H1 (cell line): ENCODE results near the gene BTNL8. TPM values are rescaled to one million over a fixed set of nuclear protein-coding genes. Genes with fewer than 3 reads are reported as not detected.

Source experiments
- CTCF ChIA-PET: fragments of 300-600 bp; sonication (Branson Sonifier 250); formaldehyde crosslinking; loops from one replicate; lab custom pipeline; 2021; ENCODE audit not compliant: partially characterized antibody; lab: Charles Lee
- POLR2A ChIA-PET: fragments of 300-600 bp; sonication (Branson Sonifier 250); formaldehyde crosslinking; loops from one replicate; lab custom pipeline; 2021; ENCODE audit warnings: inconsistent platforms; ENCODE audit not compliant: partially characterized antibody; lab: Charles Lee
- DNase-seq, 2 experiments: peaks; one replicate each; pipeline versions ENCODE4 v3.0.0 to v3.0.0-alpha.2; 2010 to 2022; ENCODE audit warnings: low spot score in 2 of 2, low read depth in 1 of 2, mixed read lengths in 1 of 2
- FAIRE-seq: peaks from 2 replicates; lab custom pipeline; 2011; peaks lifted over from hg19 to GRCh38; lab: Jason Lieb, UNC
- H2AFZ ChIP-seq: 2 replicates; pipeline ENCODE4 v1.8.1; 2012; ENCODE audit warnings: low read length, inconsistent platforms
- H2AK5ac ChIP-seq: 2 replicates; pipeline ENCODE4 v1.6.1; 2013; ENCODE audit warnings: low read depth, low read length
- H2BK120ac ChIP-seq: replicated peaks from 2 replicates; pipeline ENCODE3; 2013; ENCODE audit warnings: low read depth, low read length, inconsistent platforms
- H2BK12ac ChIP-seq: 2 replicates; pipeline ENCODE4 v1.6.1; 2013; ENCODE audit warnings: low read depth, low read length
- H2BK15ac ChIP-seq: 2 replicates; pipeline ENCODE4 v1.6.1; 2013; ENCODE audit warnings: low read length
- H2BK20ac ChIP-seq: 2 replicates; pipeline ENCODE4 v1.6.1; 2013; ENCODE audit warnings: low read length
- H2BK5ac ChIP-seq: 2 replicates; pipeline ENCODE4 v1.6.1; 2013; ENCODE audit warnings: low read depth, low read length
- H3K14ac ChIP-seq: 2 replicates; pipeline ENCODE4 v1.6.1; 2013; ENCODE audit warnings: inconsistent platforms; ENCODE audit not compliant: insufficient read length
- H3K18ac ChIP-seq: 2 replicates; pipeline ENCODE4 v1.6.1; 2013; ENCODE audit warnings: low read length; ENCODE audit errors: extremely low read depth
- H3K23ac ChIP-seq: 2 replicates; pipeline ENCODE4 v1.6.1; 2013; ENCODE audit warnings: inconsistent platforms; ENCODE audit not compliant: insufficient read length
- H3K23me2 ChIP-seq: 2 replicates; pipeline ENCODE4 v1.6.1; 2013; ENCODE audit warnings: low read depth, low read length
- H3K27ac ChIP-seq: 2 replicates; pipeline ENCODE4 v1.6.1; 2011; ENCODE audit warnings: low read depth, low read length, inconsistent platforms
- H3K27me3 ChIP-seq, 4 experiments: replicated peaks in 1 of 4; 1 replicate in 1 of 4; 2 replicates in 3 of 4; pipeline versions ENCODE4 v1.6.1 to v1.8.1; 2011 to 2013; ENCODE audit warnings: low read length in 3 of 4, mild to moderate bottlenecking in 3 of 4, inconsistent platforms in 2 of 4, mixed read lengths in 2 of 4, moderate library complexity in 1 of 4; ENCODE audit not compliant: control insufficient read depth in 3 of 4, insufficient read depth in 3 of 4; ENCODE audit errors: extremely low read depth in 1 of 4
- H3K36me3 ChIP-seq, 4 experiments: 2 replicates each; pipeline versions ENCODE4 v1.6.1 to v1.8.1; 2011 to 2013; ENCODE audit warnings: mild to moderate bottlenecking in 4 of 4, low read length in 3 of 4, moderate library complexity in 2 of 4, control low read depth in 1 of 4, inconsistent platforms in 1 of 4; ENCODE audit not compliant: insufficient read depth in 4 of 4, control insufficient read depth in 2 of 4
- H3K4ac ChIP-seq: replicated peaks from 2 replicates; pipeline ENCODE3; 2013; ENCODE audit warnings: low read length, low read depth, mixed read lengths, inconsistent platforms; ENCODE audit not compliant: insufficient read length
- H3K4me1 ChIP-seq, 4 experiments: replicated peaks in 1 of 4; 1 replicate in 1 of 4; 2 replicates in 3 of 4; pipeline versions ENCODE4 v1.6.1 to v1.8.1; 2011 to 2013; ENCODE audit warnings: low read length in 3 of 4, inconsistent platforms in 2 of 4, mixed read lengths in 1 of 4; ENCODE audit not compliant: insufficient read depth in 4 of 4, control insufficient read depth in 3 of 4
- H3K4me2 ChIP-seq, 2 experiments: 2 replicates each; pipeline versions ENCODE4 v1.6.1 to v1.8.1; 2011 to 2013; ENCODE audit warnings: low read depth in 2 of 2, low read length in 2 of 2, control low read depth in 1 of 2, inconsistent platforms in 1 of 2, mild to moderate bottlenecking in 1 of 2; ENCODE audit not compliant: insufficient read depth in 1 of 2
- H3K4me3 ChIP-seq, 4 experiments: fragments of 200-600, 300-600 bp in 1 of 4; sonication (generic), shearing (Covaris generic), sonication (Bioruptor Twin) in 1 of 4; 2 replicates each; pipeline versions ENCODE4 v1.5.1 to v1.8.1; 2011 to 2016; ENCODE audit warnings: low read length in 4 of 4, low read depth in 3 of 4, control low read depth in 2 of 4, inconsistent platforms in 2 of 4, mild to moderate bottlenecking in 2 of 4, mixed read lengths in 1 of 4, moderate library complexity in 1 of 4; ENCODE audit not compliant: insufficient read depth in 2 of 4; ENCODE audit errors: extremely low read depth in 1 of 4
- H3K56ac ChIP-seq: replicated peaks from 2 replicates; pipeline ENCODE3; 2013; ENCODE audit warnings: low read depth, mild to moderate bottlenecking, mixed read lengths, low read length, inconsistent platforms; ENCODE audit not compliant: insufficient read length
- H3K79me1 ChIP-seq: 2 replicates; pipeline ENCODE4 v1.6.1; 2013; ENCODE audit warnings: low read depth, low read length, control low read depth
- H3K79me2 ChIP-seq, 2 experiments: 2 replicates each; pipeline versions ENCODE4 v1.6.1 to v1.8.1; 2012 to 2013; ENCODE audit warnings: low read length in 2 of 2, mild to moderate bottlenecking in 2 of 2, inconsistent platforms in 1 of 2; ENCODE audit not compliant: insufficient read depth in 2 of 2, control insufficient read depth in 1 of 2
- H3K9ac ChIP-seq, 4 experiments: replicated peaks in 1 of 4; 1 replicate in 1 of 4; 2 replicates in 3 of 4; pipeline versions ENCODE4 v1.6.1 to v1.8.1; 2011 to 2013; ENCODE audit warnings: low read depth in 3 of 4, low read length in 3 of 4, control low read depth in 2 of 4, mild to moderate bottlenecking in 2 of 4, moderate library complexity in 2 of 4, inconsistent platforms in 1 of 4; ENCODE audit errors: extremely low read depth in 1 of 4
- H3K9me3 ChIP-seq, 2 experiments: 2 replicates each; pipeline versions ENCODE4 v1.6.1 to v1.8.1; 2012 to 2013; ENCODE audit warnings: mild to moderate bottlenecking in 2 of 2, moderate library complexity in 2 of 2, control low read depth in 1 of 2, inconsistent platforms in 1 of 2, low read depth in 1 of 2, low read length in 1 of 2, mixed read lengths in 1 of 2; ENCODE audit not compliant: insufficient read depth in 2 of 2
- H4K20me1 ChIP-seq, 2 experiments: replicated peaks in 1 of 2; 2 replicates each; pipeline versions ENCODE3 to v1.8.1; 2011 to 2013; ENCODE audit warnings: inconsistent platforms in 2 of 2, low read length in 2 of 2, mild to moderate bottlenecking in 1 of 2; ENCODE audit not compliant: insufficient read depth in 2 of 2, control insufficient read depth in 1 of 2
- H4K5ac ChIP-seq: 2 replicates; pipeline ENCODE4 v1.6.1; 2013; ENCODE audit warnings: low read length, low read depth, mixed read lengths, inconsistent platforms; ENCODE audit not compliant: insufficient read length
- H4K8ac ChIP-seq: 2 replicates; pipeline ENCODE4 v1.8.0; 2013; ENCODE audit warnings: mild to moderate bottlenecking, moderate library complexity, low read length, inconsistent platforms; ENCODE audit not compliant: insufficient read depth; ENCODE audit errors: extremely low read depth
- H4K91ac ChIP-seq: replicated peaks from 2 replicates; pipeline ENCODE3; 2013; ENCODE audit warnings: low read length, mixed read lengths, inconsistent platforms; ENCODE audit not compliant: insufficient read length
- ASH2L ChIP-seq: fragments of 200-600, 300-600 bp; sonication (generic); IDR thresholded peaks from one replicate; pipeline ENCODE4 v1.7.1; 2017; ENCODE audit warnings: low read length
- BRCA1 ChIP-seq: IDR thresholded peaks from 2 replicates; pipeline ENCODE4 v1.6.1; 2012; ENCODE audit warnings: low read depth, low read length, improper control_type of control experiment
- CBX5 ChIP-seq: fragments of 300-800, 300-1000 bp; sonication (generic); IDR thresholded peaks from 2 replicates; pipeline ENCODE4 v1.7.1; 2016; ENCODE audit warnings: antibody characterized with exemption, low read length, low read depth
- CTBP2 ChIP-seq: IDR thresholded peaks from 2 replicates; pipeline ENCODE4 v1.7.0; 2011; ENCODE audit warnings: borderline replicate concordance, mild to moderate bottlenecking, moderate library complexity, mixed read lengths, low read length; ENCODE audit not compliant: insufficient read depth, insufficient read length
- EZH2 ChIP-seq: fragments of 200-600 bp; sonication (generic); IDR thresholded peaks from 2 replicates; pipeline ENCODE4 v1.7.1; 2012; ENCODE audit warnings: low read depth, mild to moderate bottlenecking, moderate library complexity, low read length, inconsistent platforms; ENCODE audit not compliant: severe bottlenecking
- KDM4A ChIP-seq: IDR thresholded peaks from one replicate; pipeline ENCODE4 v1.7.1; 2012; ENCODE audit warnings: low read depth, mild to moderate bottlenecking, moderate library complexity, low read length, inconsistent platforms; ENCODE audit not compliant: severe bottlenecking
- RBBP5 ChIP-seq: IDR thresholded peaks from 2 replicates; pipeline ENCODE4 v1.7.1; 2012; ENCODE audit warnings: low read depth, mild to moderate bottlenecking, inconsistent platforms, low read length, moderate library complexity, borderline replicate concordance
- RNF2 ChIP-seq: fragments of 200-900, 300-1000 bp; sonication (generic); IDR thresholded peaks from 2 replicates; pipeline ENCODE4 v1.7.1; 2016; ENCODE audit warnings: borderline replicate concordance, low read depth, mild to moderate bottlenecking, antibody characterized with exemption, low read length; ENCODE audit not compliant: poor library complexity, severe bottlenecking; ENCODE audit errors: missing control alignments
- SRF ChIP-seq: IDR thresholded peaks from 2 replicates; pipeline ENCODE4 v1.6.1; 2011; ENCODE audit warnings: mild to moderate bottlenecking, low read depth, low read length, moderate library complexity
- TBP ChIP-seq: IDR thresholded peaks from 2 replicates; pipeline ENCODE4 v1.6.1; 2011; ENCODE audit warnings: low read depth, low read length, improper control_type of control experiment
- TEAD4 ChIP-seq: IDR thresholded peaks from 2 replicates; pipeline ENCODE4 v1.6.1; 2012; ENCODE audit warnings: low read depth, low read length, inconsistent platforms, mixed read lengths
- ZNF274 ChIP-seq: IDR thresholded peaks from 2 replicates; pipeline ENCODE4 v1.7.0; 2012; ENCODE audit warnings: low read length, borderline replicate concordance; ENCODE audit errors: extremely low read depth
- WGBS, 2 experiments: shearing (Covaris generic) in 1 of 2; methylation state at CpG; one replicate each; pipeline versions ENCODE4 v1.1.6 to v1.1.7; 2013 to 2015; ENCODE audit warnings: low lambda C conversion rate in 2 of 2, mixed read lengths in 2 of 2, inconsistent platforms in 1 of 2, low coverage in 1 of 2, missing lambda C conversion rate in 1 of 2; ENCODE audit not compliant: insufficient replicate concordance in 2 of 2, insufficient coverage in 1 of 2, insufficient read length in 1 of 2; ENCODE audit errors: extremely low coverage in 1 of 2, missing lambda C conversion rate in 1 of 2; 5-methylcytosine and 5-hydroxymethylcytosine counted together
- polyA plus RNA-seq, 7 experiments: library from polyadenylated mRNA; depleted of rRNA in 3 of 7; stranded (reverse) in 5 of 7; unstranded in 2 of 7; fragments of >200 nt in 5 of 7; fragments of 200-250 nt in 2 of 7; gene quantifications; 1 replicate in 5 of 7; 2 replicates in 1 of 7; 4 replicates in 1 of 7; pipeline versions ENCODE4 v1.2.1 to v1.2.3, GENCODE V29; 2011 to 2013; ENCODE audit warnings: missing spikeins in 2 of 7, mixed read lengths in 2 of 7
- total RNA-seq: library from RNA; stranded (reverse); fragmentation: NEBNext Ultra II Directional; extraction: Animal tissue kit (Norgen Biotek cat#: 25700); gene quantifications from 2 replicates; pipeline ENCODE4 v1.2.1, GENCODE V29; 2021

BTNL8 gene
- total and polyA plus RNA-seq, 2 of the 8 experiments (the other 6 are each of a cell fraction or from before 2014, with no cell fraction given), result 0.32 to 0.48 TPM

DNA sequence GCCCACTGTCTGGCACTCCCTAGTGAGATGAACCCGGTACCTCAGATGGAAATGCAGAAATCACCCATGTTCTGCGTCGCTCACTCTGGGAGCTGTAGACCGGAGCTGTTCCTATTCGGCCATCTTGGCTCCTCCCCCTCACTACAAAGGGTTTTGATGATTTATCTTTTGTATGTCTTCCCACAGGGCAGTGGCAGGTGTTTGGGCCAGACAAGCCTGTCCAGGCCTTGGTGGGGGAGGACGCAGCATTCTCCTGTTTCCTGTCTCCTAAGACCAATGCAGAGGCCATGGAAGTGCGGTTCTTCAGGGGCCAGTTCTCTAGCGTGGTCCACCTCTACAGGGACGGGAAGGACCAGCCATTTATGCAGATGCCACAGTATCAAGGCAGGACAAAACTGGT, 9.4 kb downstream of the BTNL8 start:
- H4K5ac ChIP-seq, result peak overlapping the region; percentile 1
- H3K23me2 ChIP-seq, result no peaks in the 10 kb centered on the region
- POLR2A ChIA-PET, result no interaction called here
- no peak overlapping the region for H2AK5ac ChIP-seq
- H2BK12ac ChIP-seq, result peak overlapping the region; percentile 93; the same call in 1 of the 2 replicates
- H2BK5ac ChIP-seq, result peak overlapping the region; percentile 84; the same call in 1 of the 2 replicates
- 0 out of 4 replicates have a peak, but pooled peaks cover 2 to 4% of the 10 kb centered on the region in 2 experiments for H3K9me3 ChIP-seq
- no peak overlapping the region for H3K27ac ChIP-seq
- 0 out of 2 replicates have a peak overlapping the region, but pooled peaks have one; percentile 51 for H2AFZ ChIP-seq
- FAIRE-seq, result no peak
- H3K27me3 ChIP-seq, result no peaks in the 10 kb centered on the region
- no peaks in the 10 kb centered on the region for H3K79me2 ChIP-seq
- CTCF ChIA-PET, result no interaction called here
- H4K91ac ChIP-seq, result peak overlapping the region; percentile 90
- no peak overlapping the region for H3K9ac ChIP-seq
- 87% methylated on average over 5 of the region's 9 CpGs; no CpG with 5 or more reads in 1 of the 2 experiments for WGBS, 2 experiments
- no peaks in the 10 kb centered on the region for H4K20me1 ChIP-seq
- H3K18ac ChIP-seq, result peak overlapping the region; percentile 71
- H3K4ac ChIP-seq, result peak overlapping the region; percentile 74
- peak overlapping the region; percentile 16; the same call in 1 of the 2 replicates for H2BK20ac ChIP-seq
- no peak overlapping the region for H3K23ac ChIP-seq
- H3K79me1 ChIP-seq, result no peaks in the 10 kb centered on the region
- no peak overlapping the region for H3K56ac ChIP-seq
- H3K4me2 ChIP-seq, result peak overlapping the region; percentile 23 to 51; a peak in 2 of 4 replicates
- H2BK15ac ChIP-seq, result peak overlapping the region; percentile 76; the same call in 1 of the 2 replicates
- DNase-seq, result peak in 1 of 2 experiments; percentile 56
- no peaks in the 10 kb centered on the region for H3K36me3 ChIP-seq
- H3K4me1 ChIP-seq, result peaks cover 0 to 8% (median 6%) of the 10 kb centered on the region in 4 experiments; a peak in 5 of 7 replicates
- peak overlapping the region; percentile 98 for H3K14ac ChIP-seq
- peak overlapping the region; percentile 68 for H2BK120ac ChIP-seq
- H3K4me3 ChIP-seq, result peak overlapping the region in 1 of 4 experiments; percentile 35; a peak in 1 of 8 replicates
- peak overlapping the region; percentile 92; the same call in 1 of the 2 replicates for H4K8ac ChIP-seq
- TF ChIP-seq ZNF274 (no peak), SRF (no peak), ASH2L (no peak), TEAD4 (no peak), TBP (no peak), CTBP2 (no peak), BRCA1 (no peak), CBX5 (no peak), KDM4A (no peak), RBBP5 (no peak), RNF2 (no peak), EZH2 (no peak)
